Measurements from ENCODE around the gene NACC2. TPM values are rescaled to one million over a fixed set of nuclear protein-coding genes. Genes with fewer than 3 reads are reported as not detected.
A peak's percentile ranks its signal among the peaks of the same experiment; 100 is the strongest.

The NACC2 gene
- total RNA-seq, 2 donors from 2014 or later: 19.2 to 21.1 TPM

DNA sequence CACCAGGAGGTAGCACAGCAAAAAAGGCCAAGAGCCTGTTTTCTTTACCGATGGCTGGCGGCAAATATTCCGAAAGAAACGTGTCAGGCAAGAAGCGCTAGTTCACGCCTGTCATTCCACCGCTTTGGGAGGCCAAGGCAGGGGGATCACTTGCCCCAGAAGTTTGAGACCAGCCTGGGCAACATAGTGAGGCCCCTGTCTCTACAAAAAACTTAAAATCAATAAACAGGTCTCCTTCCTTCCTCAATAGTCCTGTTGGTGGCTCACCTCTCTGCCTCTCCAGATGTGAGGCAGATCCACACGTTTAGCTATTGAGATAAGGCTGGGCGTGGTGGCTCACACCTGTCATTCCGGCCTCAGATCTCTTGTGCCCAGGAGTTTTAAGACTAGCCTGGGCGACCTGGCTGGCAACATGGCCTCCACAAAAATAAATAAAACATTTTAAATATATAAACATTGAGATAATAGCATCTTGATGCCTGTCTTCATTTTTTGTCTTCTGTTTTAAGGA, 24.8 kb upstream of the NACC2 start:
- H3K27me3 Mint-ChIP-seq: peaks cover 3 to 5% of the 10 kb centered on the region in 2 donors
- ATAC-seq (no peak), DNase-seq (ENCODE audit: low spot score) (no peak)
- H3K4me3 Mint-ChIP-seq: no peak overlapping the region
- H3K36me3 Mint-ChIP-seq: no peaks in the 10 kb centered on the region
- H3K9me3 Mint-ChIP-seq: no peaks in the 10 kb centered on the region
- peaks cover 0 to 5% of the 10 kb centered on the region in 2 donors for H3K4me1 Mint-ChIP-seq (ENCODE audit: low read depth in 2 of 2)
- no peak overlapping the region for H3K27ac Mint-ChIP-seq

DNA sequence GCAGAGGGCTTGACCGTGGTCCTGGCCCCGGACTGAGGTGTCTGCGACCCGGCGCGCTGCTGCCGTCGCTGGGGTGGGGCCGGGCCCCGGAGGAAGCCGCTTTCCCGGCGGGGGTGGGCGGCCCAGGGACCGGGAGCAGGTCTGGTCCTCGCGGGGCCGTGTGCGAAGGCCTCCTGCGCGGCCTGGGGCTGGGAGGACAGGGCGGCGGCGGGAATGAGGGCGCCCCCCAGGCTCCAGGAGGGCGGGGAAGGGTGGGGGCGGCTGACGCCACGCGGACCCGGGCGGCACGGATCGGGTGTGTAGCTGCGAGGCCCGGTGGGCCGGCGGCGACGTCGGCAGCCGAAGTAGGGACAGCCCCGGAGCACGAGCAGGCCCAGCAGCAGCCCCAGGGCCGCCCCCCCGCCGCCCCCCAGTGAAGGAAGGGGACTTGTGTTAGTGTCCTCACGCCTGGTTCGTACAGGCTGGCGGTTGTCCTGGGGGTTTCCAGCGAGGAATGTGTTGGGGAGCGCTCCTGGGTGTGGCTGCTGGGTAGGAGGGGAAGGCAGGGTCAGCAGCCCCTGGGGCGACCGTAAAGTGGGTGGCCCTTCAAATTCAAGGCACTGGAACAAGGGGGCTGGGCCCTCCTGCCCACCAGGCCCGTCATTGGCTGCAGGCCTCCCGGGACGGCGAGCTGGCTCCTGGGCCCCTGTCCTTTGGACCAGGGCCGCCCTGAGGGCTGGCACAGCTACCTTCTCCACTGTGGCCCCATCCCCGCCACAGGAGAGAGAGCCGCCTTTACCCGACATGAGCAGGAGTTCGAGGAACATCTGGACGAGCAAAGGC, 24.2 kb upstream of the NACC2 start:
- ATAC-seq (peak; percentile 2 to 41), DNase-seq (ENCODE audit: low spot score) (no peak)
- H3K4me3 Mint-ChIP-seq: peak overlapping the region; percentile 54
- no peaks in the 10 kb centered on the region for H3K36me3 Mint-ChIP-seq
- peaks cover 0 to 3% of the 10 kb centered on the region in 2 donors for H3K27me3 Mint-ChIP-seq
- H3K9me3 Mint-ChIP-seq: no peaks in the 10 kb centered on the region
- peaks cover 0 to 5% of the 10 kb centered on the region in 2 donors for H3K4me1 Mint-ChIP-seq (ENCODE audit: low read depth in 2 of 2)
- H3K27ac Mint-ChIP-seq: no peak overlapping the region

DNA sequence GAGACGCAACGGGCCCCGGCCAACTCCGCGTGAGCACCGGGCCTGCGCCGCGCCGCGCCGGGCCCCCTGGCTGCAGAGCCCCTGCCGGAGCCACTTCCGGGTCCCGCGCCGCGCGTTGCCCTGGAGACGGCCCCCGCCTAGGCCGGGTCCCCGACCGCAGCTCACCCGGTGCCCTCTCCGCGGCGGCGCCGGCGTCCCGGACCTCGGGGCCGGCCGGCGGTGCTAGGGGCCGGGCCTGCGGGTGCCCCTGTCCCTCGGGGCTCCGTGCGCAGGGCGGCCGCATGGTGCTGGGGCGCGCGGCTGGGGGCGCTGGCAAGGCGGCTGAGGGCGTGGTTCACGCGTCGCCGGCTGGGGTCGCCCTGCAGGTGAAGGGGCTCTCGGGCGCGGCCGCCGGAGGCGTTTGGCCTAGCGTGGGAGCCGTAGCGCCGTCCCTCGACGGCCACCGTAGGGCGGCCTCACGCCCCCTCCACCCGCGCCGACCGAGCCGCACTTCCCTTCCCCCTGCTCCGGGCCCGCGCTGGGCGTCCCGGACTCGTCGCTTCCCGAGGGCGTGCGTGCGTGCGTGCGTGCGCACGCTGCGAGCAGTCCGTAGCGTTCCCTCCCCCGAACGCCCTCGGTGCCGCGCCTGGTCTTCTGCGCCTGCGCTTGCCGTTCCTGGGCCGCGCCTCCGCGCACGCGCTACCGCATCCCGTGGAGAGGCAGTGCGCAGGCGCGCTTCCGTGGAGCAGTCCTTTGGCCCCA, 23.4 kb upstream of the NACC2 start, which contains the start of gene TMEM250:
Gene TMEM250 (minus strand): TSS at position 556 of the 741 bp plus-strand sequence. CDS start 1,975 bp downstream, outside the sequence.
- peaks cover 3 to 6% of the 10 kb centered on the region in 2 donors for H3K4me1 Mint-ChIP-seq (ENCODE audit: low read depth in 2 of 2)
- no peaks in the 10 kb centered on the region for H3K27me3 Mint-ChIP-seq
- peak within 1 kb of the TSS; percentile 76 for H3K4me3 Mint-ChIP-seq
- ATAC-seq: peak; percentile 94 to 96
- peak within 1 kb of the TSS in 1 of 2 donors; percentile 37 for H3K27ac Mint-ChIP-seq
- DNase-seq (ENCODE audit: low spot score): peak; percentile 97
- no peaks in the 10 kb centered on the region for H3K36me3 Mint-ChIP-seq
- H3K9me3 Mint-ChIP-seq: no peaks in the 10 kb centered on the region

DNA sequence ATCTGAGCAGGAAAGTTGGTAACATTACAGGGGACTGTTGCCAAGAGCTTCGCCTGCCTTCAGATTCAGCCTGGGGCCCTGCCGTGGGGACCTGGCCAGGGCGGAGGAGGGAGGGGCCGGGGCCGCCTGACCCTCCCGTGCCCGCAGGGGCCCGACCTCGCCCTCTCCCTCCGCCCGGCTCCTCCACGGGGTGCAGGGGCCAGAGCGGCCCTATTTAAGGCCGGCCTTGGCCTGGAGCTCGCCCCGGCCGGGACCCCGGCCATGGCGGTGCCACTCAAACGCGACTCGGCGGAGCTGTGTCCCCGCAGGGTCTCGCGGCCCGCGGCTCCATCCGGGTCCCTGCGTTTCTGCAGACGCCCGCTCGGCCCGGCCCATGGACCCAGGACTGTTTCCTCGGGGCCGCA, 22.8 kb upstream of the NACC2 start:
- H3K9me3 Mint-ChIP-seq: no peaks in the 10 kb centered on the region
- peak overlapping the region; percentile 76 for H3K4me3 Mint-ChIP-seq
- H3K27me3 Mint-ChIP-seq: no peaks in the 10 kb centered on the region
- peaks cover 8 to 10% of the 10 kb centered on the region in 2 donors for H3K4me1 Mint-ChIP-seq (ENCODE audit: low read depth in 2 of 2)
- H3K27ac Mint-ChIP-seq: peak overlapping the region in 1 of 2 donors; percentile 37
- ATAC-seq (no peak), DNase-seq (ENCODE audit: low spot score) (no peak)
- no peaks in the 10 kb centered on the region for H3K36me3 Mint-ChIP-seq

DNA sequence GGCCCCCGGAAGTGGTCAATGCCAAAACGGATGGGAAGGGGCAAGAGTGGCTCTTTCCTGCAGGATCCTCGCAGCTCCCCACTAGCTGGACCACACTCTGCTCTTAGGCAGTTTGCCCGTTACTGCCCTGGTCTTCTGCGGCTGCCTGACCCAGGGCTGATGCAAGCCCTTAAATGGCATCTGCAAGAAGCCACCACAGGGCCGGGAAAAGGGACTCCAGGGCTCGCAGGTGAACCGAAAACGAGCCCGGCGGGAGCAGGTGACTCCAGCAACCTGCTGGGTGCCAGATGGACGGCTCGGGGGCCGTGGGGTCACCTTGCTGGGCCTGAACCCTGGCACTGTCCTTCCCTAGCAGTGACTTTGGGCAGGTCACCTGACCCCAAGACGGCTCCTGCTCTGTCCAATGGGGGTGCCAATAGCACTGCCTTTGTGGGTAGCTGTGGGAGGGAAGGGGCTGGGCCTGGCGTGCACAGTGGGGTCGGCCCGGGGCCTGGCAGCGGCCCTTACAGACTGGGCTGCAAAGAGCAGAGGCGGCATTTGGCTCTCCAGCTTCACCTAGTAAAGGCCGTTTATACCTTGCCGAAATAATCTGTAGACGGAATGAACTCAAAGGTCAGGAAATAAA, 22.3 kb upstream of the NACC2 start:
- Mint-ChIP-seq H3K27ac (peak overlapping the region in 1 of 2 donors; percentile 37), H3K9me3 (no peaks in the 10 kb centered on the region), H3K27me3 (no peaks in the 10 kb centered on the region), H3K36me3 (no peaks in the 10 kb centered on the region), H3K4me3 (peak overlapping the region; percentile 76), H3K4me1 (ENCODE audit: low read depth in 2 of 2) (peaks cover 5 to 8% of the 10 kb centered on the region in 2 donors)
- no peak for ATAC-seq
- DNase-seq (ENCODE audit: low spot score): no peak

DNA sequence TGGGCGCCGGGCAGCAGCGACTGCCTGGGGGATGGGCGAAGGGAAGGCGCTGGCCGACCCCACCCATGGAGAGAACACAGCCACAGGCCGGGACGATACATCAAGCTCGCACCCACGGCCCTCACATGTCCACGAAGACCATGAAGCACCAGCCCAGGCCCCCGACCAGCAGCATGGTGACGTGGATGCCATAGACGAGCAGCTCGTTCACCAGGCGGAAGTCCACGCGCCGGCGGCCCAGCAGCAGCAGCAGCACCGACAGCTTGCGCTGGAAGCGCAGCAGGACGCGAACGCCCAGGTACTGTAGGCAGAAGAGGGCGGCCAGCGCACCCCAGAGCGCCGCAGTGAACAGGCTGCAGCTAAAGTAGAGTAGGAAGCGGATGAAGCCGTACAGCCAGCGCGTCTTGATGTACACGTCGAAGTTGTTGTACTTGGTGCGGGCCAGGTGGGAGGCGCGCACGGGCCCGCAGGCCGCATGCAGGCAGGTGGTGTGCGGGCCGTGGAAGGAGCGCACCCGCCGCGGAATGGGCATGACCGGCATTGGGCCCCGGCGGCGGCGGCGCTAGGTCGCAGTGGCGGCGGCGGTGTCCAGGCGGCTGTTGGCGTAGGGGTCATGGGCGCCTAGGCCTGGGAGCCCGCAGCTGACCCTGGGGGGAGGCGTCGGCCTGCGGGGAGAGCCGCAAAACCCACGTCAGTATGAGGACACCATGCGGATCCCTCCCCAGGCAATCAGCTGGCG, 21.4 kb upstream of the NACC2 start:
- H3K4me1 Mint-ChIP-seq (ENCODE audit: low read depth in 2 of 2): peaks cover 8 to 10% of the 10 kb centered on the region in 2 donors
- ATAC-seq (no peak), DNase-seq (ENCODE audit: low spot score) (no peak)
- H3K4me3 Mint-ChIP-seq: peak overlapping the region; percentile 42
- H3K27ac Mint-ChIP-seq: no peak overlapping the region
- no peaks in the 10 kb centered on the region for H3K9me3 Mint-ChIP-seq
- H3K36me3 Mint-ChIP-seq: no peaks in the 10 kb centered on the region
- H3K27me3 Mint-ChIP-seq: no peaks in the 10 kb centered on the region

DNA sequence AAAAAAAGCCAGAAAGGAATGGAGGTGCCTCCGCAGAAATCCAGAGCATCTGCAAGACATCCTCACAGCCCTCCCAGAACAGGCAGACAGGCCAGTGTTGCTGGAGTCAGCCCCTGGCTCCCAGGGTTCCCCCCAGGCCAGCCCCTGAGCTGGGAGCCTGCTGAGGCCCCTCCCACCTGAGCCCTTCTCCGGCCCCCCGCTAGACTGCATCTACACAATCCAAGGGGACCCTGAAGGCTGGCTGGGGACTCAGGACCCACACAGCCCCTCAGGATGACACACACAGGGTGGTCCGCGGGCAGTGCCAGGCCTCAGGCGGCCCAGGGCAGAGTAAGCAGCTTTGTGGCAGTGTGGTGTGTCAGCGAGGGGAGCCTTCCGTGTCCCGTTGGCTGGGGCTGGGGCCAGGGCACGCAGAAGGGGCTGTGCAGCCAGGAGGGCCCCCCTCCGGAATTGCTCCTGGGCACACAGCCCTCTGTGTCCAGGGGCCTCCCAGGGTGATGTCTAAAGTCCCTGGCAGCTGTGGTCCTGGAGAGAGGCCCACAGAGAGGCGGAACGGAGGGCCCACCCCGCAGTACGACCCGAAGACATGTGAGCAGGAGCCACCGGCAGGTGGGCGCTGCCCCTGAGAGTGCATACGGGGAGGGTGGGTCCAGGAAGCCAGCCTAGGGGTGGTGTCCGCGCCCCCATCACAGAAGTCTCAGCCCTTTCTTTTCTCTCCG, 20.7 kb upstream of the NACC2 start:
- H3K4me3 Mint-ChIP-seq: no peak overlapping the region
- H3K9me3 Mint-ChIP-seq: no peaks in the 10 kb centered on the region
- H3K4me1 Mint-ChIP-seq (ENCODE audit: low read depth in 2 of 2): peaks cover 8 to 15% of the 10 kb centered on the region in 2 donors
- ATAC-seq: no peak
- H3K27ac Mint-ChIP-seq: no peak overlapping the region
- DNase-seq (ENCODE audit: low spot score): no peak
- no peaks in the 10 kb centered on the region for H3K36me3 Mint-ChIP-seq
- no peaks in the 10 kb centered on the region for H3K27me3 Mint-ChIP-seq

DNA sequence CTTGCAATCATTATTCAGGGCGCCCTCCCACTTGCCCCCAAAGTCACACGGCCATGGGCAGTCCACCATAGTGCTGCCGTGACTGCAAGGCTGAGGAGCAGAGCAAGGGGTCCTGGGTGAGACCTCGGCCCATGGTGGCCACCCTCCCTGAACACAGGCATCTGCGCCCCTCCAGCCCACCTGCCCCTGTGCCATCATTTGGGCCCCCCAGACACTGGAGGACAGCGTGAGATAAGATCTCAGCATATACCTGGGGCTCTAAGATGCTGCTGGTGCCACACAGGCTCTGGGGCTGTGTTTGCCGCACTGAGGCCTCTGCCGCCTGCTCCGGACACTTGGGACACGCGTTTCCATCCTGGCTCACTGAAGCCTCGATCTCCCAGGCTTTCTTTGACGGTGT, 20.1 kb upstream of the NACC2 start:
- H3K36me3 Mint-ChIP-seq: no peaks in the 10 kb centered on the region

DNA sequence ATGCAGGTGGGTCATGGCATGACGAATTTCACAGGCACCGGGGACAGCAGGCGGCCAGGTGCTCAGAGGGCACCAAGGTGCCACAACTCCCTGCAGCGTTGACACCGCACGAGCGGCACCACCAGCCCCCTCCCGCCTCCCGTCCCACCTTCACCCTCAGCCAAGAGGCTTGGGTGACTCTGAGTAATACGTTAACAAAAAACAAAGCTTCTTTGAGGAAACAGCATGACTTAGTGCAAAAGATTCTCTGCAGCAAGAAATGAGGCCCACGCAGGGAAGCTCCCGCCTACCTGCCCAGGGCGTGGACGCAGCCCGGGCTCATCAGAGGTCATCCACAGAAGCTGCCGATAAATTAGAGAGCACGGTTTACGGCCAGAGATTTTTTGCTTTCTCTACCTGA, 19.5 kb upstream of the NACC2 start:
- H3K27me3 Mint-ChIP-seq: no peaks in the 10 kb centered on the region
- H3K27ac Mint-ChIP-seq: no peak overlapping the region
- H3K4me1 Mint-ChIP-seq (ENCODE audit: low read depth in 2 of 2): peaks cover 8 to 22% of the 10 kb centered on the region in 2 donors
- H3K36me3 Mint-ChIP-seq: no peaks in the 10 kb centered on the region
- no peaks in the 10 kb centered on the region for H3K9me3 Mint-ChIP-seq
- ATAC-seq: no peak
- H3K4me3 Mint-ChIP-seq: no peak overlapping the region
- no peak for DNase-seq (ENCODE audit: low spot score)

More for the DNA sequence above, 20.1 kb upstream of the NACC2 start:
- no peaks in the 10 kb centered on the region for H3K9me3 Mint-ChIP-seq
- H3K4me3 Mint-ChIP-seq: no peak overlapping the region
- DNase-seq (ENCODE audit: low spot score) (no peak), ATAC-seq (no peak)
- H3K4me1 Mint-ChIP-seq (ENCODE audit: low read depth in 2 of 2): peaks cover 8 to 18% of the 10 kb centered on the region in 2 donors
- no peaks in the 10 kb centered on the region for H3K27me3 Mint-ChIP-seq
- no peak overlapping the region for H3K27ac Mint-ChIP-seq

DNA sequence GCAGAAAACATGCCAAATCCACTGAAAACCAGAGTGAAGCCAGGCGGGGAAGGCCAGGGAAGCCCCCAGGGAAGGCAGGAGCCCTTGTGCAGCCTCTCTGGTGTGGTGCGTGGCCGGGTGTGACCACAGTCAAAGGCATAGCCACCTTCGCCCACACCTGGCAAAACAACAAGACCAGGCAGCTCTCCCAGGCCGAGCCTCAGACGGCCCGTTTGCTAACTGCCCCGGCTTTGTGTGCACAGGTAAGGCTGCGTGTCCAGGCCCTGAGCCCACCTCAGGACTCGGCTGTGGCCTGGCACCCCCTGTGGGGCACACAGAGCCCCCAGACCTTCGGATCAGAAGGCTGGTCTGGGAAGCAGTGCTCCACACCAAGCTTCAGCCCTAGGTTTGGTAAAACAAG, 17.5 kb upstream of the NACC2 start:
- Mint-ChIP-seq H3K27me3 (no peaks in the 10 kb centered on the region), H3K36me3 (no peaks in the 10 kb centered on the region), H3K9me3 (no peaks in the 10 kb centered on the region), H3K27ac (peak overlapping the region; percentile 66 to 81), H3K4me1 (ENCODE audit: low read depth in 2 of 2) (peaks cover 12 to 36% of the 10 kb centered on the region in 2 donors), H3K4me3 (no peak overlapping the region)
- ATAC-seq (no peak), DNase-seq (ENCODE audit: low spot score) (no peak)

DNA sequence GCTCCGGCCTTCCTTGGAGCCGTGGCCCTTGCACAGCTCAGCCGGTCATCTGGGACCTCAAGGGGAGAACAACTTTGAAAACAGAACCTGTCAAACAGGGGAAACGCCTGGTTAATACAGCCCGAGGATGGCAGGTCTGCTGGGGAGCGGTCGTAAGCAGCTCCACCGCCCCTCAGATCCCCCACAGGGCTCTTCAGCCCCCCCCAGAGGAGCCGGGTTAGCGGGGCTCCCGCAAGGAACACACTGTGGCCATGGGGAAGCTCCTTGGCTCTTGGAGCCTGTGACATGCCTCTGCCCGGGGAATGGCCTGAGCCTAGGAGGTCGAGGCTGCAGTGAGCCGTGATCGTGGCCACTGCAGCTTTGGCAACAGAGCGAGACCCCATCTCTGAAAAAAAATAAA, 16.8 kb upstream of the NACC2 start:
- Mint-ChIP-seq H3K4me1 (ENCODE audit: low read depth in 2 of 2) (peaks cover 18 to 42% of the 10 kb centered on the region in 2 donors), H3K36me3 (no peaks in the 10 kb centered on the region)
- no peak for ATAC-seq

DNA sequence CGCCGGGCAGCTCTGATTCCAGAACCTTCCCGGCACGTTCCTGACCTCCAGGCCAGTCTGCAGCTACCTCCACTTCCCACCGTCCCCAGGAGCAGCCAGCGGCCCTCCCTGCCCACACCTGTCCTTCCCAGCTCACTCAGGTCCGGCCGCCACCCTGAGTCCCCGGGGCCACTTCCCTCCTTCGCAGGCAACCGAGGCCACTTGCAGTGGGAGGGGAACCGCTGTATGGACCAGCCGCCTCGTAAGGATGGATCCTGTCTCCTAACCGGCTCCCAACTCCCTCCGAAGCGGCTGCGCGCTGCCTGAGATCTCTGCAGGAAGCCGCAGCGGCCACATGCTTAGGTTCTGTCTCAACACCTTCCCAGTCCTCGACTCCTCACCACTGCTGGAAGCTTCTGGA, 16.1 kb upstream of the NACC2 start:
- H3K9me3 Mint-ChIP-seq: no peaks in the 10 kb centered on the region
- peaks cover 24 to 46% of the 10 kb centered on the region in 2 donors for H3K4me1 Mint-ChIP-seq (ENCODE audit: low read depth in 2 of 2)
- peak overlapping the region; percentile 32 for H3K4me3 Mint-ChIP-seq
- H3K36me3 Mint-ChIP-seq: no peaks in the 10 kb centered on the region
- ATAC-seq: no peak
- no peaks in the 10 kb centered on the region for H3K27me3 Mint-ChIP-seq
- DNase-seq (ENCODE audit: low spot score): no peak
- peak overlapping the region; percentile 66 to 81 for H3K27ac Mint-ChIP-seq

More for the DNA sequence above, 16.8 kb upstream of the NACC2 start:
- no peak for DNase-seq (ENCODE audit: low spot score)
- Mint-ChIP-seq H3K27ac (peak overlapping the region; percentile 66 to 81), H3K9me3 (no peaks in the 10 kb centered on the region), H3K4me3 (peak overlapping the region; percentile 1), H3K27me3 (no peaks in the 10 kb centered on the region)
